K562 (cell line): Measurements from ENCODE around the gene KLHL22. TPM values are rescaled to one million over a fixed set of nuclear protein-coding genes. Genes with fewer than 3 reads are reported as not detected.

ENCODE experiments used
- CAMTA2 ChIP-seq: fragments of 250-450 bp; sonication (Bioruptor Pico); conservative IDR thresholded peaks from 2 replicates; pipeline ENCODE4 v1.5.1; 2022
- E2F5 ChIP-seq: sonication (generic); formaldehyde crosslinking; IDR thresholded peaks from 2 replicates; pipeline ENCODE4 v1.8.0; 2022; ENCODE audit warnings: mild to moderate bottlenecking, missing genetic modification reagents
- ELF1 ChIP-seq: fragments of 200-800 bp; sonication (Bioruptor generic); IDR thresholded peaks from 2 replicates; pipeline ENCODE4 v1.6.1; 2016; ENCODE audit warnings: missing genetic modification characterization, missing compliant biosample characterization
- ERF ChIP-seq: fragments of 450-650 bp; formaldehyde crosslinking; IDR thresholded peaks from 2 replicates; pipeline ENCODE4 v1.4.0; 2020; ENCODE audit warnings: mild to moderate bottlenecking, mixed read lengths
- GABPB2 ChIP-seq: fragments of 250-450 bp; sonication (Bioruptor Pico); conservative IDR thresholded peaks from 2 replicates; pipeline ENCODE4 v1.5.1; 2021; ENCODE audit warnings: mild to moderate bottlenecking
- GMEB1 ChIP-seq: fragments of 250-450 bp; sonication (Bioruptor Pico); IDR thresholded peaks from 2 replicates; pipeline ENCODE4 v1.4.0; 2020; ENCODE audit warnings: mild to moderate bottlenecking
- HCFC1 ChIP-seq: IDR thresholded peaks from 2 replicates; pipeline ENCODE4 v1.6.1; 2012; ENCODE audit warnings: low read depth, low read length, improper control_type of control experiment
- KLF1 ChIP-seq: fragments of 450-650 bp; IDR thresholded peaks from 2 replicates; pipeline ENCODE4 v1.6.1; 2016; ENCODE audit warnings: missing genetic modification characterization, missing compliant biosample characterization
- MECOM ChIP-seq: fragments of 250-450 bp; sonication (Bioruptor Pico); IDR thresholded peaks from 2 replicates; pipeline ENCODE4 v1.8.0; 2022; ENCODE audit warnings: inconsistent platforms
- NR4A1 ChIP-seq, 2 experiments: fragments of 250-450 bp in 1 of 2; fragments of 450-650 bp in 1 of 2; sonication (Bioruptor Pico) in 1 of 2; IDR thresholded peaks; 2 replicates each; pipeline versions ENCODE4 v1.4.0 to v1.6.1; 2016 to 2020; ENCODE audit warnings: mild to moderate bottlenecking in 2 of 2, missing compliant biosample characterization in 1 of 2, missing genetic modification characterization in 1 of 2, moderate library complexity in 1 of 2
- RAD51 ChIP-seq: fragments of 450-650 bp; IDR thresholded peaks from 2 replicates; pipeline ENCODE4 v1.7.1; 2016; ENCODE audit warnings: low read depth, mild to moderate bottlenecking, borderline replicate concordance
- SNAPC5 ChIP-seq: fragments of 250-450 bp; sonication (Bioruptor Pico); IDR thresholded peaks from 2 replicates; pipeline ENCODE4 v1.8.0; 2021; ENCODE audit warnings: moderate library complexity, mild to moderate bottlenecking, inconsistent platforms
- SNIP1 ChIP-seq: fragments of 450-650 bp; IDR thresholded peaks from 2 replicates; pipeline ENCODE4 v1.7.1; 2017; ENCODE audit warnings: low read depth, mild to moderate bottlenecking
- TGIF2 ChIP-seq: sonication (generic); formaldehyde crosslinking; IDR thresholded peaks from 2 replicates; pipeline ENCODE4 v1.8.1; 2022; ENCODE audit warnings: mild to moderate bottlenecking, missing genetic modification reagents, moderate library complexity
- TRIM24 ChIP-seq, 2 experiments: fragments of 450-650 bp; IDR thresholded peaks; 2 replicates each; pipeline ENCODE4 v1.6.1; 2016
- TRIM25 ChIP-seq: fragments of 450-650 bp; IDR thresholded peaks from 2 replicates; pipeline ENCODE4 v1.7.0; 2016; ENCODE audit warnings: borderline replicate concordance
- ZFP36 ChIP-seq: fragments of 150-350 bp; IDR thresholded peaks from 2 replicates; pipeline ENCODE4 v1.6.1; 2018; ENCODE audit warnings: low read length, low read depth; ENCODE audit not compliant: partially characterized antibody
- ZNF133 ChIP-seq: fragments of 250-450 bp; sonication (Bioruptor Pico); IDR thresholded peaks from 2 replicates; pipeline ENCODE4 v1.4.0; 2020; ENCODE audit warnings: mild to moderate bottlenecking
- ZNF197 ChIP-seq: fragments of 200-800 bp; sonication (Bioruptor generic); IDR thresholded peaks from 2 replicates; pipeline ENCODE4 v1.6.1; 2016; ENCODE audit warnings: low read depth, missing genetic modification characterization, missing compliant biosample characterization
- ZNF311 ChIP-seq: fragments of 250-450 bp; sonication (Bioruptor Pico); IDR thresholded peaks from 2 replicates; pipeline ENCODE4 v1.4.0; 2020; ENCODE audit warnings: mild to moderate bottlenecking, moderate library complexity
- polyA plus RNA-seq, 8 experiments: library from polyadenylated mRNA; depleted of rRNA in 4 of 8; stranded (reverse) in 5 of 8; unstranded in 3 of 8; fragments of >200 nt; fragmentation: Nextera tagmentation in 2 of 8; fragmentation: Illumina TruSeq in 1 of 8; extraction: Ambion mirVana in 2 of 8; extraction: Trizol in 1 of 8; gene quantifications; 2 replicates each; pipeline versions ENCODE4 v1.2.1 to v1.2.3, GENCODE V29; 2011 to 2014; ENCODE audit warnings: inconsistent platforms in 1 of 8, missing spikeins in 1 of 8
- total RNA-seq, 7 experiments: library from RNA; depleted of rRNA in 6 of 7; stranded (reverse); fragments of >200 nt in 6 of 7; fragmentation: Illumina TruSeq in 2 of 7; extraction: Trizol in 2 of 7; gene quantifications; 2 replicates each; pipeline versions ENCODE4 v1.2.1 to v1.2.3, GENCODE V29; 2011 to 2021; ENCODE audit warnings: low replicate concordance in 1 of 7
- TF ChIP-seq, protein P1 (sequence below): fragments of 450-650 bp; formaldehyde crosslinking; IDR thresholded peaks from 2 replicates; pipeline ENCODE4 v1.4.0; 2020; ENCODE audit warnings: mild to moderate bottlenecking, mixed read lengths
- TF ChIP-seq, protein P2 (sequence below): sonication (generic); formaldehyde crosslinking; IDR thresholded peaks from 2 replicates; pipeline ENCODE4 v1.9.0; 2022; ENCODE audit warnings: mild to moderate bottlenecking, missing genetic modification reagents

KLHL22 gene
- total and polyA plus RNA-seq, 9 of the 15 experiments (the other 6 are each of a cell fraction or from before 2014, with no cell fraction given), result 1.3 to 25.6 (median 15.2) TPM

DNA sequence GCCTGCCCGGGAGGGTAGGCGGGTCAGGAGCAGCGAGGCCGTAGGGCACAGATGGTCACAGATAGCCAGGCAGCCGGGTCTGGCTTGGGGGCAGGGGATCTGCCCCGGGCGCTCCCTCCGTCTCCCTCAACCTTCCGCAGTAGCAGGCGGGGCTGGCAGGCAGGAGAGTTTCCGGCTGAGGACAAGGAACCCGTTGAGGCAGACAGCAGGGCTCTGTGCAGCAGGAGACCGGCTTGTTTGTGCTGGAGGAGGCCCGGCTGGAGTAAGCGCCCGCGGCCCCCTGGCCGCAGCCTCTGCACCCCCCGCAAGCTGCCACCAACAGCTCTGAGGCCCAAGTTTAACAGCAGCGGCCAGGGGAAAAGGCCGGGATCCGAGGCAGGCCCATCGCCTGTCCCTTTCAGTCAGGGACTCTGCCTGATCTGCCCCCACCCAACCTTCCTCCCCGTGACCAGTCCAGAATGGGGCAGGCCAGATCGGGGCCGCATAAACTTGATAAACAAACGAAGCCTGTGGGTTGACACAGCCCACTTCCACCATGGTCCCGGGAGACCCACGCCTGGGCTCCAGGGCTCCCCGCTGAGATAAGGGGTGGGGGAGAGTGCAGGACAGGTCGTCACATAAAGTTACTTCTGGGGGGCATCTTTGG lies 71.6 kb downstream of the KLHL22 start (continued):
- TF ChIP-seq TRIM25 (no peak), CAMTA2 (CRISPR knock-in tag) (no peak), E2F5 (CRISPR knock-in tag) (no peak), KLF1 (tag) (peak; percentile 20; the same call in 1 of the 2 replicates), ZNF197 (CRISPR knock-in tag) (no peak), HCFC1 (no peak), ZNF133 (CRISPR knock-in tag) (peak; percentile 90; the same call in 1 of the 2 replicates), ZFP36 (no peak), ZNF311 (CRISPR knock-in tag) (no peak), ERF (0 out of 2 replicates have a peak, but pooled peaks have one; percentile 55), SNAPC5 (CRISPR knock-in tag) (no peak), TRIM24 (IDR thresholded peaks at IDR 0.05) (no peak), TGIF2 (CRISPR knock-in tag) (no peak), GABPB2 (CRISPR knock-in tag) (0 out of 2 replicates have a peak, but pooled peaks have one; percentile 32), GMEB1 (CRISPR knock-in tag) (no peak), SNIP1 (no peak), MECOM (CRISPR knock-in tag) (no peak), RAD51 (no peak), ELF1 (0 out of 2 replicates have a peak, but pooled peaks have one; percentile 40), NR4A1 (CRISPR knock-in tag; IDR thresholded peaks at IDR 0.05) (no peak), NR4A1 (tag; IDR thresholded peaks at IDR 0.05) (no peak)
- TF ChIP-seq, protein P1, sequence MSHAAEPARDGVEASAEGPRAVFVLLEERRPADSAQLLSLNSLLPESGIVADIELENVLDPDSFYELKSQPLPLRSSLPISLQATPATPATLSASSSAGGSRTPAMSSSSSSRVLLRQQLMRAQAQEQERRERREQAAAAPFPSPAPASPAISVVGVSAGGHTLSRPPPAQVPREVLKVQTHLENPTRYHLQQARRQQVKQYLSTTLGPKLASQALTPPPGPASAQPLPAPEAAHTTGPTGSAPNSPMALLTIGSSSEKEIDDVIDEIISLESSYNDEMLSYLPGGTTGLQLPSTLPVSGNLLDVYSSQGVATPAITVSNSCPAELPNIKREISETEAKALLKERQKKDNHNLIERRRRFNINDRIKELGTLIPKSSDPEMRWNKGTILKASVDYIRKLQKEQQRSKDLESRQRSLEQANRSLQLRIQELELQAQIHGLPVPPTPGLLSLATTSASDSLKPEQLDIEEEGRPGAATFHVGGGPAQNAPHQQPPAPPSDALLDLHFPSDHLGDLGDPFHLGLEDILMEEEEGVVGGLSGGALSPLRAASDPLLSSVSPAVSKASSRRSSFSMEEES, result no peak
- TF ChIP-seq, protein P2, sequence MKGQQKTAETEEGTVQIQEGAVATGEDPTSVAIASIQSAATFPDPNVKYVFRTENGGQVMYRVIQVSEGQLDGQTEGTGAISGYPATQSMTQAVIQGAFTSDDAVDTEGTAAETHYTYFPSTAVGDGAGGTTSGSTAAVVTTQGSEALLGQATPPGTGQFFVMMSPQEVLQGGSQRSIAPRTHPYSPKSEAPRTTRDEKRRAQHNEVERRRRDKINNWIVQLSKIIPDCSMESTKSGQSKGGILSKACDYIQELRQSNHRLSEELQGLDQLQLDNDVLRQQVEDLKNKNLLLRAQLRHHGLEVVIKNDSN (CRISPR knock-in tag), result peak; percentile 58
